ENCODE results near the gene PLCL1.
A peak's percentile ranks its signal among the peaks of the same experiment; 100 is the strongest.

The PLCL1 gene

DNA sequence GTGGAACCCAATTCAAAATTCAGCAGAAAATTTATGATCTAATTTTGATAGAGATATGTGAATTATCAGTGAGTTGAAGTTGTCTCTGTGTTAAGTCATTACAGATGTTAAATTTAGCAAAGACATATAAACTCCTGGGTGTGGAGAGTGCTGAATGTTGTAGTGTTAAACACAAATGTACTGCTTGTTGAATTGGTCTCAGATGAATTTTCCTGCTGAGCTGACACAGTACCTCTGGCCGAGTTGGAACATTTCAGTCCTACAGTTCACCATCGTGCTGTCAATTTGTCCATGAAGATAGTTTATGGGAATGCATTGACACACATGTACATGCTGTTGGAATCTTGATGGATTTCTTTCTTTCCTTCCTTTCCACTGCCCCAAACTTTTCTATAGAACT is 255.9 kb downstream of the PLCL1 start:
- no peak for DNase-seq (ENCODE audit: low spot score)

DNA sequence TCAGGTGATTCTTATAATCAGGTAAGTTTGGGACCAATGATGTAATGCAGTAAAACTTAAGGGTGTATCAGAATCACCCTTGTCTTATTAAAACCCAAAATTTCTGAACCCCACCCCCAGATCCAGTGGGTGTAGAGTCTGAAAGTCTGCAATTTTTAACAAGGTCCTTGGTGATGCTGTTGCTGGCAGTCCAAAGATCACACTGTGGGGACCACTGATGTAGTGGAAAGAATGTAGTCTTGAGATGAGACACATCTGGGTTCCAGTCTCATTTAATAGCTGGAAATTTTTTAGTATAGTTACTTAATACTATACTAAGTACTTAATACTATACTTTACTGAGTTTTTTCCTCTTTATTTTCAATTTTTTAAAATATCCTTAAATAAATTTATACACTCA is 258.4 kb downstream of the PLCL1 start:
- DNase-seq (ENCODE audit: low spot score): no peak

DNA sequence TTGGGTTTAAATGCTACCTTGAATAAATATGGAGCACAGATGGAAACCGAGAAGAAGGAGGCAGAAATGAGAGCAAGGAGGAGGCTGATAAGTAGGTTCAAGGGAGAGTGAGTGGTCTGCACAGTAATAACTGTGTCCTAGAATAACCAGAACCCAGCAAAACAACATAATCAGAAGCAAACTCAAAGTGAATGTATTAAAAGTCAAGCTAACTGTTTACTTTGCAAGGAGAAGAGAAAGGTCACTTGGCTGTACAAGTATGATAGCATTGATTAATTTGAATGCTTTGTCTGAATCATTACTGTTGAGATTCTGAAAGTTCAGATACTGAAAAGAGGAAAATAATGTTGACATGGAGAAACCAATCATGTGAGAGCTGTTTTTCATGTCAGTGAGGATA is 258.8 kb downstream of the PLCL1 start:
- DNase-seq (ENCODE audit: low spot score): no peak

DNA sequence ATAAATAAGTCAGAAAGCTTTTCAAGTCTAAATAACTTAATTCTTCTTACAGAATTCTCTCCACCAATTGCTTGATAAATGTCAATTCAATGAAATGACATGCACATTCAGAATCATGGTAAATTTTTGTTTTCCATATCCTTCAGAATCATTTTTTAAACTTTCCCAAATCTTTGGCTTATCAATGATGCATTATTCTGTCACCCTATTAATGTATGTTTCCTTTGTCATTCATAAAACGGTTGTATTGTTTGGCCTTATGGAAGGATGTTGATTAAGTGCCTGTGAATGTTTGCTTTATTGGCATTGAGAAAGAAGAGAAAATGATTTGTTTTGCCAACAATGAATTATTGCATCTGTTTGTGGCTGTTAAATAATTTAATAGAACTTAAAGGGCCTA is 260.9 kb downstream of the PLCL1 start:
- no peak for DNase-seq (ENCODE audit: low spot score)

DNA sequence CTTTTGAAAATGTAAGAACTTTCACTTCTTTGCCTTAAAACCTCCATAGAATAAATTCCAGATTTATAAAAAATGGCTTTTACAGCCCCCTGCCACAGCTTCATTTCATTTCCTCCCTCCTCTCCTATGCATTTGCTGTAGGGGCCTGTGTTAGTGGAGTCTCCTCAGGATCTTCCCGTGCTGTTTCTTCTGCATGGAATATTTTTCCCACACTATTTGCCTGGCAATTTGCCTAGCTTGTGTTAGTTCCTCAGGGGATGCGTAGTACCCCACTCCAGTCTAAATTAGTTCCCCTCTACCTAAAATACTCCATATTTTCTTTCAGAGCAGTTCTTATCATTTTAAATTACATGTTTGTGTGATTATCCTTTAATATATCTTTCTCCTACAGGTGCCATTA is 262.2 kb downstream of the PLCL1 start:
- DNase-seq (ENCODE audit: low spot score): no peak

DNA sequence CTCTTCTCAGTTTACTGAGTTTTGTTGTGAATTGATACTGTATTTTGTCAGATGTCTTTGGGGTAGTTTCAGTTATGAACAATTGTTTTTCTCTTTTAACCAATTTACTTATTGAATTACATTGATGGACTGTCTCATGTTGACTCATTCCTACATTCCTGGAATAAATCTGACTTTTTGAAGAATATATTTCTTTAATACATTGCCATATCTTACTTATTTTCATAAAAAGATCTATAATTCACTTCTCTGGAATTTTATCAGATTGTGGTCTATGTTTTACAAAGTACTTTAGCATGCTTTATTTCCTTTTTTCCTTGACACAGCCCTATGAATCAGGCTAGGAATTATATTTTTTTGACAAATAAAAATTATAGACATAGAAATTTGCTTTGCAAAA is 268.3 kb downstream of the PLCL1 start:
- no peak for DNase-seq (ENCODE audit: low spot score)

DNA sequence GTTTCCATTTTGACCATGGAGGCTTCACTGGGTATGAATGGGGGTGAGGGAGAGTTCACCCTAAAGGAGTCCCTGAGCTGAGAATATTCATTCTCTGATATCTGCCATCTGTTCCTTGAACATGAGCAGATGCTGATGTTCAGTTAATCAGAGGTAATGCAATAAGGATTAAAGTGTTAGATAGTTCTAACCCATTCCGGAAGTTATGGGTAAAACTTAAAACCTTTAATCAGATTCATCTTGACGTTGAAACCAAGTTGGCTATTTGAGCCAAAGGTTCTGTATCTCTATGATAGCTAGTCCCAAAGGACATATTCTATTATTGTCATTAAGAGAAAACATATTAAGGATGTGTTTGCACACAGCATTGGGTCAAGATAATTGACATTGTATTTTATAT is 268.9 kb downstream of the PLCL1 start:
- no peak for DNase-seq (ENCODE audit: low spot score)

DNA sequence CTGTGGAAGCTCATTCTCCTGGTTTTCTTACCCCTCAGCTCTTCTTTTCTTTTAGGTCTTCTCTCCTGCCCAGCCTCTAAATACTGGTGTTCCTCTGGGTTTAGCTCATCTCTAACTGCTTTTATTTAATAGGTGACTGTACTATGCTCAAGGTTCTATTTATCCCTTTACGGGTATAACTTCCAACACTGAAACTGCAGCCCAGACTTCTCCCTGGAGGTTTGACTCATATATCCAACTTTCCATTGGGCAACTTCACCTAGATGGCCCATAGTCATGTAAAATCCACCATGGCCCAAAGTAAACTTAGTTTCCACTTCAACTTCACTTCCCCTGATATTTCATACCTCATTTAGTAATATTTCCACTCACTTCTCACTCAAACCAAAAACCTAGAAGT is 273.1 kb downstream of the PLCL1 start:
- DNase-seq (ENCODE audit: low spot score): no peak

DNA sequence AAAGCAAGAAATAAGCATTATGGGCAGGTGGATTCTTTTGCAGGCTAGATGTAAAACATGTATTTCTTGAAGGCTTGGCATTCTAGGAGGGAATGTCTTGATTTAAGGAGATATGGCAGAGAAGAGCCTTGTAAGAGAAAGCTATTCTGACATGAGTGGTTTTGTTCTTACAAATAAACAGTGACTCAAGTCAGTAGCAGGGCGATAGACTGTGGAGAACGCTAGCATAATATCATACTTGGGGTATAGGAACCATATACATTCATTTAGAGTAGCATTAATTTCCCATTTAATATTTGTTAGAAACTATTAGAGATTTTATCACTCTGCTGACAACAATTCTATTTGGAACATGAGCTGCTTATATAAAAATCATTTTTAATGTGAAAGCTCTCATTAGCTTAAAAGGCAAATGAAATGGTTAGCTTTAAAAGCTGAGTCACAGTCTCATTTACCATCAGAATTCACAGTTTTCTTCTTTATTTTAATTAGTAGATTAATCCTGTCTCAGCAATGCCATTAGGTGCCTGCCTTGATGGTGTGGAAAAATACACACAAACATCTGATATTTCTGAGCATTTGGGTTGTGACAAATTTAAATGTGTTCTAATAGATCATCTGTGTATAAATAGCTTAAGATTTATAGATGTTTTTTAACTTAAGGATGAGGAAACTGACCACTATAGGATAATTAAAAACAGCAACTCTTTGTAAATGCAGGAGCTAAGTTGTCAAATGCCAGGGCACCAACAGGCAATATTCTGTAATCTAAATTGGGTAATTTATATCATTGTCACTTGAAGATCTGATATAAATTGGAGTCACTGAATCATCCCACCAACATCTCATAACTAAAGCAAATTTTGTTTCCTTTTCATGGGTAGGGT is 276.7 kb downstream of the PLCL1 start:
- no peak for DNase-seq (ENCODE audit: low spot score)

DNA sequence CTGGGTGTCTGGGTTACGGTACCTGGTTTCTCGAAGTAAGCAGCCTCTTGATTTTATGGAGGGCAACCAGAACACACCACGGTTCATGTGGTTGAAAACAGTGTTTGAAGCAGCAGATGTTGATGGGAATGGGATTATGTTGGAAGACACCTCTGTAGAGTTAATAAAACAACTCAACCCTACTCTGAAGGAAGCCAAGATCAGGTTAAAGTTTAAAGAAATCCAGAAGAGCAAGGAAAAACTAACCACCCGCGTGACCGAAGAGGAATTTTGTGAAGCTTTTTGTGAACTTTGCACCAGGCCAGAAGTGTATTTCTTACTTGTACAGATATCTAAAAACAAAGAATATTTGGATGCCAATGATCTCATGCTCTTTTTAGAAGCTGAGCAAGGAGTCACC is 279.8 kb downstream of the PLCL1 start:
- no peak for DNase-seq (ENCODE audit: low spot score)

DNA sequence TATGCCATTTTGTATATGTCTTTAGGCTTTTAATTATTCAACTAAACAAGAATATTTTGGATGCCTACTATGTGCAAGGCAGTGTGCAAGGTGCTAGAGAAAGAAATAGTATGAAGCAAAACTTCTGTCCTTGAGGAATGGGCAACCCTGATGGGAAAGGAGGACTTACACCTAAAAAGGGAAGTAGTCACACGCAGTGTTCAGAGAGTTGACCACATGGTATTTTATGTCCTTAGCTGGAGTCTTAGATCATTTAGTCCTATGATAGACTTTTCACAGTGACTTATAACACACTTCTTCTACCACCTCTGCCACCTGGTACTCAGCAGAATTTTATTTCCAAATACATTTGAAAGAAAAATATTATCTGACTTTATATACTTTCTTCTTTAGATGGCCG is 291.6 kb downstream of the PLCL1 start:
- DNase-seq (ENCODE audit: low spot score): peak; percentile 46

DNA sequence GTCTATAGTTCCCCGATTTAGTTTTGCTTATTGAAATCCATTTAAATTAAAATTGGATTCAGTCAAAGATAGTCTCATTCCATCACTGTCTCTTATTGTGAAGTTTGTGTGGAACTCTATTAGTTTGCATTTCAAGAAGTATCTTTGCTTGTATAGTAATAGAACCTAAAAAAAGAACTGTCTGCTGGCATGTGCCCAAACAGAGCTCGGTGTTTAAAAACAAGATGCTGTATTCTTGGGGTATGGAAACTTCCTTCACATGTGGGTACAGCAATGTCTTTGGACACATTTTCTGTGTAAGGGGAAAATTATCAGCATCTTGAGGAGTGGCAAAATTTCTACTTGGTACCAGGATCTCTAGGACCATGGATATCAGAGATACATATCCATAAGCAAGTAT is 292.6 kb downstream of the PLCL1 start:
- peak; percentile 55 for DNase-seq (ENCODE audit: low spot score)

DNA sequence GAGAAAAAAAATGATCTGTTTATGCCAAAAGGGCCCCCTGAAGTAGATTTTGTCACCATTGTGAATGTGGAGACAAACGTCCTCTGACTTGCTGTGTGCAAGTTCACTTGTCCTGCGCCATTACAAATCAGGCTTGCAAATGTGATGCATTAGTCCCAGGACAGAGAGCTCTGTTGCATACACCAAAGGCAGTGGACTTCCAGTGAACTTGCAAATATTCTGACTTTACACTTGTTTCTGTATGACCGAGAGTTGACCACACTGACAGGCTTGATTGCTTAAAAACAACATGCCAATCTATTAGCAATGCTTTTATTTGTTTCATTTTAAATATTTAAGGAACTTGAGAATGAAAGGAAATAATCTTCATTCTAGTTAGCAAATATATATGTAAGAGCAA is 293.2 kb downstream of the PLCL1 start:
- peak; percentile 64 for DNase-seq (ENCODE audit: low spot score)

DNA sequence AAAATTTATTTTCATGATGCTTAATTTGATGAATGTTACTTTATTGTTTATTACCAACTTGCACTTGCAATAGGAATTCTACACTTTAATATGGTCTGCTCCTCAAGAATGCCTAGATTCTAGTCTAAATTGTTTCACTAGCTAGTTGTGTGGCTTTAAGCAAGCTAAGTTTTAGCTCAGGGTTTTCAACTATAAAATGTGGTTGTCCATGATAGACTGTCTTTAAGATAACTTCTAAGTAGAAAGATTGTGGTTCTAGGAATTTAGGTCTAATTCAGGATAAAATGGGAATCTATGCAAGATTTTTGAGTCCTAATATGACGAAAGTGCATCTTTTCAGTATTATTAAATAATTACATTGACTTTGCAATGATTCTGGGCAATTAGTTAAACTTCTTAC is 294.0 kb downstream of the PLCL1 start:
- DNase-seq (ENCODE audit: low spot score): peak; percentile 53

DNA sequence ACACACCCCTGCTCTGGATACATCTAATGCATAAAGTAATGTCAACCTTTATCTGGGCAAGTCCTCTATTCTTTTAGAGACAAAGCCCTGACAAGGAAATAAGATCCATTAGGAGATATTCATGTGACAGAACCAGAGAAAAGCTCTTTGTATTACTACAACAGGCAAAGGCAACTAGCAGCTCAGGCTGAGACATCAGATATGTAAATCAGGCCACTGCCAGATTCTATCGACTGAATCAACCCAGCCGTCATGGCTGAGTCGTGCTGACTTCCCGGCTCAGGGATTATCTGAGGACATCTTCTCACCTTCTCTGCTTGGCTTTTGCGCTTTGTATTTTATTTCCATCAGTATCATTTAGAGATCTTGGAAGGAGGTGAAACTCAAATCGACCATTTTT is 294.5 kb downstream of the PLCL1 start:
- peak; percentile 97 for DNase-seq (ENCODE audit: low spot score)

DNA sequence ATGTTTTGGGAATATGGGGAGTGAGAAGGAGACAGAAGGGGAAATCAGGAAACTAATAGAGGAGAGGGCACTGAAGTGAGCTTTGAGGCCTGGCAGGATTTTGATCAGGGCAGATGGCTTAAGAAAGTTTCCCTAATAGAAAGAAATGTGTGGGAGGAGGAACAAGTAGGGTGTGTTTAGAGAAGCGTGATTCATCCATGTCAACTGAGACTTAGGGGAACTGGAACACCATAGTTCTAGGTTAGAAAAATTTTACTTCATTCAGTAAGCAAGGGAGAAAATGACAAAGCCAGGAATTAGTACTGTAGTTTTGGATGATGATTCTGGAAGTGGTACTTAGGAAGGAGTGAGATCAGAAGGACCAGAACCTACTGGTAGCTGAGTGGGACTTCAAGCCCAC is 296.0 kb downstream of the PLCL1 start:
- DNase-seq (ENCODE audit: low spot score): peak; percentile 53

DNA sequence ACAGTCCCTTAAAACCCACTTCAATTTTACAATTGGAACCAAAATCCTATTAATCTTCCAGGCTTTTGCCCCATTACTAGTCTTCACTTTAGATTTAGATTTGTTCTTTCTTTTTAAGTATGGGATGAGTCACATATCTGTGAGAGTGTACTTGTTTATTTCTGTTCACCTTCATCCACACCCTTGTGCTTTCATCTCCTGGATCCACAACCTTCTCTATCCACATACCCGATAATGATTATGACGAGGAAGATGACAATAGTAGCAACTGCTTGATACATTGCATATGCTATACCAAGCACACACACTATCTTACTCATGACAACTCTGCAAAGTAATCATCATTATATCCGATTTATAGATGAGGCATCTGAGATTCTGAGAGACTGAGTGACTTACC is 297.3 kb downstream of the PLCL1 start:
- no peak for DNase-seq (ENCODE audit: low spot score)

DNA sequence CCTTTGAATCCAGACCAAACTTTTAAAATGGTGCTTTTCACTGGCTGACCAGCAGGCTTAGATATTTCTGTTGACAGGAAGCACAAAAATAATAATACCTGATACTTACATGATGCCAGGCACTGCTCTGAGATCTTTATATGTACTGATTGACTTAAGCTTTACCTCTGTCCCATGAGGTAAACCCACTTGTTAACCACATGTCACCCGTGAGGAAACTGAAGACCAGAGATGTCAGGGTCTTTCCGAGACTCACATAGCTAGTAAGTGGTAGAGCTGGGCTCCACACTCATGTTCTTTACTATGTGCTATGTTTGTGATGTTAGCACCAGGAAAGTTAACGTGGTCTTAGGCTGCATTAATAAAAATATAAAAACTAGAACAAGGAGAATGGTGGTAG is 297.7 kb downstream of the PLCL1 start:
- DNase-seq (ENCODE audit: low spot score): no peak

DNA sequence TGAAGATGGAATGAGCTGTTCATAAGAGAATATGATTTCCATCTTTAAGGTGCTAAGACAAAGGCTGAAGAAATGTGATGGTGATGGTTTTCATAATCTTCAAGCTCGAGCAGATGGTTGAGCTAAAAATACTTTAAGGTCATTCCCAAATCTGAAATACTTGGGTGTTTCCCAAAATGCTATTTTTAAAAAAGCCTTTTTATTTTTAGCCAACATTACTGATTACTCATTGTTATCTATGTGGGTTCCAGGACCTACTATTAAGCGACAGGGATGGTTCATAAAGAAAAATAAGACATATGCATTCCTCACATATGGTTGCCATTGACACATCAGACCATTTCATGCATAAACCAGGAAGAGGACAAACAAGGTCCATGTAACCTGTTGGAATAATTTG is 298.5 kb downstream of the PLCL1 start:
- no peak for DNase-seq (ENCODE audit: low spot score)

DNA sequence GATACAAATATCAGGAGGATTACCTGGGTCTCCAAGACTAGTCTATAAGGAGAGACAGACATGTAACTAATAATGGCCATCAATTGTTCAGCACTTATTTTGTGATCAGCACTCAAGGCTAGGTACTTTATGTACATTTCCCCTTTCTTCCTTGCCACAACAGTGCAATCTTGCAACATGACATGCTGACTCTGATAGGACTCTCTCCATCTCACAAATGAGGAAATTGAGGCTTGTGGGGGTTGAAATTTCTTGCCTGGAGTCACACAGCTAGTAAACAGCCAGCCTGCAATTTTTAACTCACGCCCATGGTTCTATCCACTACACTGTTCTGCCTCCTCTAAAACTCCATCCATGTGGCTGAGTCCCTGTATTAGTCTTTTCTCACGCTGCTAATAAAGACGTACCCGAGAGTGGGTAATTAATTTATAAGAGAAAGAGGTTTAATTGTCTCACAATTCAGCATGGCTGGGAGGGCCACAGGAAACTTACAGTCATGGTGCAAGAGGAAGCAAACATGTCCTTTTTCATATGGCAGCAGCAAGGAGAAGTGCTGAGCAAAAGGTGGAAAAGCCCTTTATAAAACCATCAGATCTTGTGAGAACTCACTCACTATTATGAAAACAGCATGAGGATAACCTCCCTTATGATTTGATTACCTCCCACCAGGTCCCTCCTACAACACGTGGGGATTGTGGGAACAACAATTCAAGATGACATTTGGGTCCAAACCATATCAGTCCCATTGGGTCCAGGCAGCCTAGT is 302.4 kb downstream of the PLCL1 start:
- DNase-seq (ENCODE audit: low spot score): peak; percentile 70

DNA sequence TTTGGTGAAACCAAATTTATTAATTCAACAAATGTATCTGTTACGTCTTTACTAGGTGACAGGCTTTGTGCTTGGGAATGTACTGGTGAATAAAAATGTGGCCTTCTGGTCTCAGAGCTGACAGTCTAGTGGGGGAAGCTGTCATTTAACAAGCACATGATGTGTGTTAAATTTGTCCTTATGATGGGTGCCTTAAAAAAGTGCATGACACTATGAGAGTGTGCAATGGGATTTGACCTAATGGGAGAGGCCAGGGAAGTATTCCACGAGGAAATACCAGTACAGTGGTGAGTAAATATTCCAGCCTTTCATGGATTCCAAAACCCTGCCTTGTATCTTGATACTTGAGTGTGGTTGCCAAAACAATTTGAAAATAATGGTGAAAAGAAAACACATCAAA is 308.9 kb downstream of the PLCL1 start:
- no peak for DNase-seq (ENCODE audit: low spot score)

DNA sequence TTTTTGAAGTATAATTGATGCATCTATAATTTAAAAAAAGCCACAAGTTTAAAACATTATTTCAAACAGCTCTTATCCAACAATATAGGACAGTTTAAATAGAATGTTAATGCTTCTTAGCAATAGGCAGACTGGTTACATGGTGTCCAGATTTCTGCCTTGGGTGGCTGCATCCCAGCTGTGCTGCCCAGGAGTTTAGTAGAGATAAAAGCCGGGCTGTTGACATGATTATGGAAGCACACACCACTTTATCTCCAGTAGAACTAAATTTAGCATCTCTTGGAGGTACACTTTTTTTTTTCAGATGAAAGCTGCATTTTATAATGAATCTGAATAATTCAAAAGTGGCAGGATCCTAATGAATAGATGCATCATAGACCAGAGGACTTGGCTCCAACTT is 309.7 kb downstream of the PLCL1 start:
- DNase-seq (ENCODE audit: low spot score): no peak

DNA sequence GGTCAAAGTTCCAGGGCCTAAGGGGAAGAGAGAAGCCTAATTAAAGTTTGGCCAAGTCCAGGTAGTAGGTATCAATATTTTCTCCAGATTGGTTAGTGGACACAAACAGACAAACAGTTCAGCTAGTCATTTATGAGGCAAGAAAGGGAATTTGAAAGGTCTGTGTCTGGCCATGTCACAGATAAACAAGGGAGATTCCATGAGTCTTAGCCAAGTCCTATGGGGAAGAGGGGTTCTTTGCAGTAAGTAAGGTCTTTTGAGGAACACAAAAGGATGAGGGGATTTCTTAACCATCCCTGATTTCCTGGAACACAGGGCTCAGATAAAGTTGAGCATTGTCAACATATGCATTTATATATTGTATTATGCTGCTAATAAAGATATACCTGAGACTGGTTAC is 310.8 kb downstream of the PLCL1 start:
- no peak for DNase-seq (ENCODE audit: low spot score)

DNA sequence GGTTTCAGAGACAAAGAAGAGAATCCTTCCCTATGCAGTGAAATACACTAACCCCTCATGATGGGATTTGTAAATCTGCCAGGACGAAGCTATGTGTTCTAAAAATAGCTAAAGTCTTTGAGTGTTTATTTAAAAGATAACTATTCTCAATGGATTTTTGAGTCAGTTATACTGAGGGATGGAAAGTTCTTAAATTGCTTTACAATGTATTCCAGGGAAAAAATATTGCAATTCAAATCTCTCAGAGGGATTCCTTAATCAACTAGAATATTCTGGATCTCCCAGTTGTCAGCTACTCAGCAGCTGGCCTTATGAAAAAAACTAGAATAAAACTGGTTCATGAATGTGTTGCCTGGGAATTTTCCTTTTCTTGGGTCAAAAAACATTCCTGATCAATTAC is 312.4 kb downstream of the PLCL1 start:
- DNase-seq (ENCODE audit: low spot score): no peak

Measured in pons (tissue), 1 donor.